Endothelial cell of umbilical vein (primary cell): ENCODE data around the gene CDC42BPG. TPM values are rescaled to one million over a fixed set of nuclear protein-coding genes. Genes with fewer than 3 reads are reported as not detected.
A peak's percentile ranks its signal among the peaks of the same experiment; 100 is the strongest.
"Not testable (repeated sequence)": the region's sequence is repeated elsewhere in the genome, so short reads cannot be mapped to it uniquely, and the experiment has no call there.

Experiments
- BruUV-seq: library from RNA; stranded (reverse); fragments of 400-500 nt; replicated peaks from 2 replicates; lab custom pipeline; 2021; lab: Mats Ljungman, UMichigan
- CTCF ChIA-PET: fragments of 300-600, 350-600 bp; sonication (Branson Sonifier 250); formaldehyde crosslinking; loops from one replicate; lab custom pipeline; 2021; ENCODE audit warnings: antibody characterized with exemption, inconsistent platforms; lab: Charles Lee
- POLR2A ChIA-PET: fragments of 300-600, 350-600 bp; sonication (Branson Sonifier 250); formaldehyde crosslinking; loops from one replicate; lab custom pipeline; 2021; ENCODE audit warnings: antibody characterized with exemption, inconsistent platforms; lab: Charles Lee
- DNase-seq: peaks from one replicate; pipeline ENCODE4 v3.0.0-alpha.2; 2011; ENCODE audit warnings: low read depth, low spot score
- FAIRE-seq: peaks from 2 replicates; lab custom pipeline; 2011; peaks lifted over from hg19 to GRCh38; lab: Jason Lieb, UNC
- H2AFZ ChIP-seq: 2 replicates; pipeline ENCODE4 v1.6.0; 2012; ENCODE audit warnings: low read depth, low read length, control low read depth, inconsistent platforms
- H3K27ac ChIP-seq: 2 replicates; pipeline ENCODE4 v1.5.1; 2011; ENCODE audit warnings: low read depth, mild to moderate bottlenecking, control low read depth, low read length, moderate library complexity; ENCODE audit not compliant: insufficient read depth
- H3K27me3 ChIP-seq, 2 experiments: 2 replicates each; pipeline versions ENCODE4 v1.6.0 to v1.6.1; 2011; ENCODE audit warnings: low read length in 2 of 2, mixed read lengths in 1 of 2; ENCODE audit not compliant: control insufficient read depth in 2 of 2, insufficient read depth in 2 of 2
- H3K36me3 ChIP-seq, 2 experiments: 2 replicates in 1 of 2; 3 replicates in 1 of 2; pipeline ENCODE4 v1.5.1; 2011; ENCODE audit warnings: low read length in 2 of 2, mild to moderate bottlenecking in 1 of 2, moderate library complexity in 1 of 2; ENCODE audit not compliant: control insufficient read depth in 2 of 2, insufficient read depth in 2 of 2; ENCODE audit errors: extremely low read depth in 1 of 2
- H3K4me1 ChIP-seq: 3 replicates; pipeline ENCODE4 v1.5.1; 2011; ENCODE audit warnings: mild to moderate bottlenecking, low read length; ENCODE audit not compliant: control insufficient read depth, insufficient read depth; ENCODE audit errors: extremely low read depth
- H3K4me2 ChIP-seq: 2 replicates; pipeline ENCODE4 v1.6.1; 2011; ENCODE audit warnings: low read length, control low read depth, mixed read lengths; ENCODE audit not compliant: insufficient read depth
- H3K4me3 ChIP-seq, 3 experiments: fragments of 200-600 bp in 1 of 3; sonication (generic), shearing (Covaris generic) in 1 of 3; replicated peaks in 1 of 3; 2 replicates each; pipeline ENCODE4 v1.5.1; 2011 to 2016; ENCODE audit warnings: control low read depth in 3 of 3, low read length in 3 of 3, mild to moderate bottlenecking in 2 of 3, inconsistent platforms in 1 of 3, low read depth in 1 of 3, moderate library complexity in 1 of 3; ENCODE audit not compliant: insufficient read depth in 1 of 3
- H3K79me2 ChIP-seq: 2 replicates; pipeline ENCODE4 v1.6.0; 2012; ENCODE audit warnings: low read length, inconsistent platforms; ENCODE audit not compliant: control insufficient read depth, insufficient read depth
- H3K9ac ChIP-seq: replicated peaks from 2 replicates; pipeline ENCODE3; 2011; ENCODE audit warnings: low read length, control low read depth; ENCODE audit not compliant: insufficient read depth; ENCODE audit errors: extremely low read depth
- H3K9me1 ChIP-seq: replicated peaks from 3 replicates; pipeline ENCODE4 v1.6.0; 2011; ENCODE audit warnings: mild to moderate bottlenecking, low read length; ENCODE audit not compliant: control insufficient read depth, insufficient read depth; ENCODE audit errors: extremely low read depth
- H3K9me3 ChIP-seq: replicated peaks from 2 replicates; pipeline ENCODE4 v1.5.1; 2012; ENCODE audit warnings: low read length, inconsistent platforms; ENCODE audit not compliant: control insufficient read depth, insufficient read depth
- H4K20me1 ChIP-seq: replicated peaks from 2 replicates; pipeline ENCODE3; 2011; ENCODE audit warnings: mild to moderate bottlenecking, low read length; ENCODE audit not compliant: control insufficient read depth, insufficient read depth; ENCODE audit errors: extremely low read depth
- CTCF ChIP-seq, 2 donors: IDR thresholded peaks; 1 replicate in 1 of 2; 2 replicates in 1 of 2; pipeline ENCODE4 v1.5.1; 2011; ENCODE audit warnings: low read length in 2 of 2, mild to moderate bottlenecking in 2 of 2, moderate library complexity in 2 of 2, control low read depth in 1 of 2, inconsistent platforms in 1 of 2, low read depth in 1 of 2; ENCODE audit not compliant: insufficient read depth in 1 of 2; ENCODE audit errors: extremely low read depth in 1 of 2
- EZH2 ChIP-seq: IDR thresholded peaks from 2 replicates; pipeline ENCODE4 v1.6.1; 2012; ENCODE audit warnings: borderline replicate concordance, low read depth, mild to moderate bottlenecking, moderate library complexity, low read length, inconsistent platforms; ENCODE audit not compliant: severe bottlenecking
- FOS ChIP-seq: IDR thresholded peaks from 2 replicates; pipeline ENCODE4 v1.6.1; 2011; ENCODE audit warnings: mild to moderate bottlenecking, low read length, moderate library complexity, borderline replicate concordance; ENCODE audit not compliant: insufficient read depth
- GATA2 ChIP-seq: IDR thresholded peaks from 2 replicates; pipeline ENCODE4 v1.7.0; 2011; ENCODE audit warnings: low read depth, mild to moderate bottlenecking, moderate library complexity, mixed read lengths, low read length; ENCODE audit not compliant: insufficient read length, insufficient read depth
- MAX ChIP-seq: IDR thresholded peaks from 2 replicates; pipeline ENCODE4 v1.6.1; 2011; ENCODE audit not compliant: insufficient read depth, insufficient read length
- POLR2AphosphoS5 ChIP-seq: IDR thresholded peaks from 2 replicates; pipeline ENCODE4 v1.6.1; 2012; ENCODE audit warnings: low read depth, mild to moderate bottlenecking, control low read depth, low read length, moderate library complexity; ENCODE audit not compliant: insufficient read depth
- dilution Hi-C: fragments of 300-500 bp; cut with MboI; formaldehyde crosslinking; loops from one replicate; pipeline ENCODE4 v1.15.0; 2019; ENCODE audit warnings: low sequenced_read_pairs; ENCODE audit not compliant: extremely low pct_ligation_motif_present
- intact Hi-C: fragments of 100-400 bp; cut with micrococcal nuclease; formaldehyde crosslinking; loops from one replicate; pipeline ENCODE4 v1.10.0; 2022
- polyA plus RNA-seq, 4 experiments: library from polyadenylated mRNA; depleted of rRNA in 3 of 4; stranded (reverse) in 3 of 4; unstranded in 1 of 4; fragments of >200 nt; gene quantifications; 2 replicates each; pipeline versions ENCODE4 v1.2.1 to v1.2.3, GENCODE V29; 2011 to 2012; ENCODE audit warnings: missing spikeins in 1 of 4
- total RNA-seq: library from RNA; stranded (reverse); gene quantifications from 2 replicates; pipeline ENCODE4 v1.2.3, GENCODE V29; 2021

The CDC42BPG gene
- total and polyA plus RNA-seq, 2 donors (not counting 3 experiments of a cell fraction or from before 2014, with no cell fraction given) = 0.19 to 0.42 TPM

DNA sequence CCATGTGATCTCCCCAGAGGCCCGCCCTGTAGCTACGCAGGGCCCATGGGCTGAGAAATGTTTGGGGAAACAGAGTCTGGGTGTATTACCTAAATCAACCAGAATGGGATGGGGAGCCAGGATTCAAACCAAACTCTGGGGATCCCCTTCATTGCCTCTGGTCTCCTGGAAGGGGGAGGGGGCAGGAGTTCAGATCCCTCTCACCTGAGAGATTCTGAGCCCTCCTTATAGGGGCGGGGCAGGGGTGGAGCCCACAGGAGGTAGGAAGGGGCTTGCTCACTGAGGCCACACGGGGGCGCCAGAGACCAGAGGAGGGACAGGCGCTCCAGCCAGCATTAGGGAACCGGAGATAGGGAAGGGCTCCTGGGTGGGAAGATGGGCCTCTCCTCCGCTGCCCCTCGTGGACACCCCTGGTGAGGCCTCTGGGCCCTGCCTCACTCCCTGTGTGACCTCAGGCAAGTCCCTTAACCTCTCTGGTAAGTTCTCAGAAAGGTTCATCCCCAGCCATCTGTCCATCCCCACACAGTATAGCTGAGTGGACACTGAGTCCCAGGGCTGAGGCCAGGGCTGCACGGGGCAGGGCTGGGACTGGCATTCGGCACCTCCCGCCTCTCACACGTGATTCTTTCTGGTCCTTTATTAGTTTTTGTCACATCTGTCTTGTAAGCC is 2.7 kb upstream of the CDC42BPG start:
- ChIA-PET POLR2A (interaction anchor here (4.2 kb wide), 1 partner anchor 31 kb away, joined by 24 read pairs; the partner anchor contains the start of gene EHD1), CTCF (interaction anchor here (0.6 to 8.2 kb wide), 19 partner anchors 8 to 270 kb away, joined by 3 to 168 read pairs (median 6); partner anchors contain the start of genes ARL2, BATF2, EHD1 and ZNHIT2)
- H2AFZ ChIP-seq = peak overlapping the region; percentile 5
- dilution Hi-C loops (loop anchor here (10.0 kb wide), 1 partner anchor 48 kb away; no protein-coding TSS in a partner anchor), intact Hi-C loops (loop anchor here (1.0 kb wide), 6 partner anchors 31 to 270 kb away; partner anchors contain the start of genes ARL2, EHD1 and ZNHIT2)
- H4K20me1 ChIP-seq = no peaks in the 10 kb centered on the region
- H3K27ac ChIP-seq = no peak overlapping the region
- no peaks in the 10 kb centered on the region for H3K27me3 ChIP-seq
- no peaks in the 10 kb centered on the region for H3K9me3 ChIP-seq
- H3K36me3 ChIP-seq = no peaks in the 10 kb centered on the region
- DNase-seq = peak; percentile 85
- BruUV-seq = no TSS peak
- no peak overlapping the region for H3K4me3 ChIP-seq
- no peak overlapping the region for H3K4me2 ChIP-seq
- no peak for TF ChIP-seq EZH2
- TF ChIP-seq POLR2AphosphoS5 = peak; percentile 26
- no peak for TF ChIP-seq FOS
- no peak for TF ChIP-seq MAX
- TF ChIP-seq CTCF (IDR thresholded peaks at IDR 0.05; ENCODE audit: extremely low read depth in 1 of 2, insufficient read depth in 1 of 2, low read depth in 1 of 2, low read length in 2 of 2) = peak; percentile 87 to 96
- no peak for TF ChIP-seq GATA2
- H3K9ac ChIP-seq = no peak overlapping the region
- no peaks in the 10 kb centered on the region for H3K79me2 ChIP-seq
- peak; percentile 88 for FAIRE-seq
- H3K9me1 ChIP-seq = no peaks in the 10 kb centered on the region
- H3K4me1 ChIP-seq = no peaks in the 10 kb centered on the region

- H3K4me2 ChIP-seq, H3K9ac ChIP-seq, H3K27ac ChIP-seq, FAIRE-seq, H2AFZ ChIP-seq, H4K20me1 ChIP-seq, H3K36me3 ChIP-seq, BruUV-seq, H3K4me3 ChIP-seq, H3K79me2 ChIP-seq, H3K27me3 ChIP-seq, H3K9me3 ChIP-seq, H3K9me1 ChIP-seq, DNase-seq, H3K4me1 ChIP-seq, POLR2A ChIA-PET: not testable (repeated sequence)
- intact Hi-C loops = loop anchor here (2.0 kb wide), 2 partner anchors 43 to 59 kb away; partner anchors contain the start of gene MAP4K2
- CTCF ChIA-PET = interaction anchor here (0.7 to 8.2 kb wide), 7 partner anchors 9 to 151 kb away, joined by 3 to 168 read pairs (median 10); partner anchors contain the start of genes BATF2 and EHD1
- dilution Hi-C loops = loop anchor here (10.0 kb wide), 1 partner anchor 49 kb away; no protein-coding TSS in a partner anchor
Measured at GRCh38 chr11:64845776-64846129, 1.3 kb upstream of the CDC42BPG start.
